Esophagus muscularis mucosa (tissue), 3 donors: ENCODE measurements around the gene GLIS2.

Experiments
- CTCF ChIP-seq, 3 experiments: fragments of 200-600 bp in 2 of 3; fragments of 450-650 bp in 1 of 3; sonication (generic) in 2 of 3; IDR thresholded peaks; one replicate each; pipeline ENCODE4 v1.5.1; 2017 to 2019; ENCODE audit warnings: antibody characterized with exemption in 3 of 3, mild to moderate bottlenecking in 2 of 3, moderate library complexity in 1 of 3
- POLR2A ChIP-seq: fragments of 450-650 bp; IDR thresholded peaks from one replicate; pipeline ENCODE4 v1.6.1; 2017; ENCODE audit warnings: antibody characterized with exemption, moderate library complexity, mild to moderate bottlenecking, low read depth
- POLR2AphosphoS5 ChIP-seq, 2 donors: sonication (generic); formaldehyde crosslinking; IDR thresholded peaks; one replicate each; pipeline ENCODE4 v1.6.1; 2017; ENCODE audit warnings: antibody characterized with exemption in 2 of 2

- no peak for TF ChIP-seq CTCF (IDR thresholded peaks at IDR 0.05)
- no peak for TF ChIP-seq POLR2A
- no peak for TF ChIP-seq POLR2AphosphoS5 (IDR thresholded peaks at IDR 0.05)
Measured at GRCh38 chr16:4361944-4362311, 46.1 kb downstream of the GLIS2 start.
